Liver (tissue), 3 donors: ENCODE results near the gene C22orf42.
"Not testable (repeated sequence)": the region's sequence is repeated elsewhere in the genome, so short reads cannot be mapped to it uniquely, and the experiment has no call there.

Experiments used
- SP1 ChIP-seq: IDR thresholded peaks from 2 replicates; pipeline ENCODE4 v1.6.1; 2018; ENCODE audit warnings: antibody characterized with exemption, mild to moderate bottlenecking
- TF ChIP-seq, protein P1 (sequence below): fragments of 150-350 bp; IDR thresholded peaks from 2 replicates; pipeline ENCODE4 v1.5.1; 2017; ENCODE audit warnings: improper control_type of control experiment, low read depth, low read length; ENCODE audit not compliant: missing input control
- donor health status: healthy.
- donor health status: healthy.

DNA sequence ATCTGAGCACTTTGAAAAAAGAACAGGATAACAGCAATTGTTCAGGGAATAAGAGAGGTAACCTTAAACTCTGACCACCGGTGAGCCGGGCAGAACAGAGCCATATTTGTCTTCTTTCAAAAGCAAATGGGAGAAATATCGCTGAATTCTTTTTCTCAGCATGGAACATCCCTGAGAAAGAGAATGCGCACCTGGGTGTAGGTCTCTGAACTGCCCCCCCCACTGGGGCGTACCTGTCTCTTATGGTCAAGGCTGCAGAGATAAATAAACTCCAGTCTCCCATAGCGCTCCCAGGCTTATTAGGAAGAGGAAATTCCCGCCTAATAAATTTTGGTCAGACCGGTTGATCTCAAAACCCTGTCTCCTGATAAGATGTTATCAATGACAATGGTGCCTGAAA, 12.0 kb downstream of the C22orf42 start:
- TF ChIP-seq SP1 = not testable (repeated sequence)
- TF ChIP-seq, protein P1, sequence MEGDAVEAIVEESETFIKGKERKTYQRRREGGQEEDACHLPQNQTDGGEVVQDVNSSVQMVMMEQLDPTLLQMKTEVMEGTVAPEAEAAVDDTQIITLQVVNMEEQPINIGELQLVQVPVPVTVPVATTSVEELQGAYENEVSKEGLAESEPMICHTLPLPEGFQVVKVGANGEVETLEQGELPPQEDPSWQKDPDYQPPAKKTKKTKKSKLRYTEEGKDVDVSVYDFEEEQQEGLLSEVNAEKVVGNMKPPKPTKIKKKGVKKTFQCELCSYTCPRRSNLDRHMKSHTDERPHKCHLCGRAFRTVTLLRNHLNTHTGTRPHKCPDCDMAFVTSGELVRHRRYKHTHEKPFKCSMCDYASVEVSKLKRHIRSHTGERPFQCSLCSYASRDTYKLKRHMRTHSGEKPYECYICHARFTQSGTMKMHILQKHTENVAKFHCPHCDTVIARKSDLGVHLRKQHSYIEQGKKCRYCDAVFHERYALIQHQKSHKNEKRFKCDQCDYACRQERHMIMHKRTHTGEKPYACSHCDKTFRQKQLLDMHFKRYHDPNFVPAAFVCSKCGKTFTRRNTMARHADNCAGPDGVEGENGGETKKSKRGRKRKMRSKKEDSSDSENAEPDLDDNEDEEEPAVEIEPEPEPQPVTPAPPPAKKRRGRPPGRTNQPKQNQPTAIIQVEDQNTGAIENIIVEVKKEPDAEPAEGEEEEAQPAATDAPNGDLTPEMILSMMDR = not testable (repeated sequence)
